Measurements from ENCODE around the gene ARHGAP26.

DNA sequence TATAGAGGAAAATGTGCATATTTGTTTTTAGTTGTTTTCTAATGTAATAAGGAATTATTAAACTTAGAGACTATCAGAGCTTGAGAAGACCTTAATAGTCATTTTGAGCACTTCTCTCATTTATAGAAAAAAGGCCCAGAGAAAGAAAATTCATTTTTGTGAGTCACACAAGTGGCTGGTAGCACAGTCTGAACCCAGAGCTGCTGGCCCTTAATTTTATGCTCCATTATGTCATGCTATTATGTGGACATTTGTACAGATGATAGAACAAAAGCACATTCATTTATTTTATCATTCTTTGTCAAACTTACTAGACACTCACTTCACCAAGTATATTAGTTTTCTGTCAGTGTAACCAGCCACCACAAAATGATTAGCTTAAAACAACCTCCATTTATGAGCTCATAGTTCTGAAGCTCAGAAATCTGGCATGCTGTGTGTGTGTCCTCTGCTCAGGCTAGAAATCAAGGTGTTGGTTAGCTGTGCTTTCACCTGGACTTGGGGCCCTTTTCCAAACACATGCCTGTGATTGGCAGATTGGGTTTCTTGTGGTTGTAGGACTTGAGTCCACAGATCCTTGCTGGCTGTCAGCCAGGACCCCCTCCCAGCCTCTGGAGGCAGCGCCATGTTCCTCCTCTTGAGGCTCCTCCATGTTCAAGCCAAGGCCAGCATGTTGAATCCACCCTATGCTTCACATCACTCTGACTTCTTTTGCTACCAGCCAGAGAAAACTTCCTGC is 188.9 kb downstream of the ARHGAP26 start:
- TF ChIP-seq, protein P1, sequence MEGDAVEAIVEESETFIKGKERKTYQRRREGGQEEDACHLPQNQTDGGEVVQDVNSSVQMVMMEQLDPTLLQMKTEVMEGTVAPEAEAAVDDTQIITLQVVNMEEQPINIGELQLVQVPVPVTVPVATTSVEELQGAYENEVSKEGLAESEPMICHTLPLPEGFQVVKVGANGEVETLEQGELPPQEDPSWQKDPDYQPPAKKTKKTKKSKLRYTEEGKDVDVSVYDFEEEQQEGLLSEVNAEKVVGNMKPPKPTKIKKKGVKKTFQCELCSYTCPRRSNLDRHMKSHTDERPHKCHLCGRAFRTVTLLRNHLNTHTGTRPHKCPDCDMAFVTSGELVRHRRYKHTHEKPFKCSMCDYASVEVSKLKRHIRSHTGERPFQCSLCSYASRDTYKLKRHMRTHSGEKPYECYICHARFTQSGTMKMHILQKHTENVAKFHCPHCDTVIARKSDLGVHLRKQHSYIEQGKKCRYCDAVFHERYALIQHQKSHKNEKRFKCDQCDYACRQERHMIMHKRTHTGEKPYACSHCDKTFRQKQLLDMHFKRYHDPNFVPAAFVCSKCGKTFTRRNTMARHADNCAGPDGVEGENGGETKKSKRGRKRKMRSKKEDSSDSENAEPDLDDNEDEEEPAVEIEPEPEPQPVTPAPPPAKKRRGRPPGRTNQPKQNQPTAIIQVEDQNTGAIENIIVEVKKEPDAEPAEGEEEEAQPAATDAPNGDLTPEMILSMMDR (IDR thresholded peaks at IDR 0.05; ENCODE audit: low read length) = no peak
- no peak for TF ChIP-seq EZH2 (IDR thresholded peaks at IDR 0.05; ENCODE audit: borderline replicate concordance, low read length)
